HepG2 (cell line): ENCODE results near the gene TOM1L2. TPM values are rescaled to one million over a fixed set of nuclear protein-coding genes. Genes with fewer than 3 reads are reported as not detected.

Experiments
- CERS6 ChIP-seq: sonication (generic); formaldehyde crosslinking; IDR thresholded peaks from 2 replicates; pipeline ENCODE4 v1.5.0; 2020; ENCODE audit warnings: missing genetic modification reagents
- HNRNPUL1 ChIP-seq: fragments of 200-400 bp; formaldehyde crosslinking; IDR thresholded peaks from 2 replicates; pipeline ENCODE4 v1.6.1; 2017; ENCODE audit warnings: low read depth, mild to moderate bottlenecking, low read length, moderate library complexity
- KMT2A ChIP-seq: sonication (generic); formaldehyde crosslinking; IDR thresholded peaks from 2 replicates; pipeline ENCODE4 v1.4.0; 2020; ENCODE audit warnings: missing genetic modification reagents
- PCBP1 ChIP-seq: fragments of 200-400 bp; formaldehyde crosslinking; IDR thresholded peaks from 2 replicates; pipeline ENCODE4 v1.6.1; 2017; ENCODE audit warnings: mild to moderate bottlenecking, low read depth, low read length, borderline replicate concordance
- SKIL ChIP-seq: sonication (generic); formaldehyde crosslinking; IDR thresholded peaks from 2 replicates; pipeline ENCODE4 v1.8.0; 2022; ENCODE audit warnings: missing genetic modification reagents, mild to moderate bottlenecking, moderate library complexity, borderline replicate concordance
- STAT5B ChIP-seq: sonication (generic); formaldehyde crosslinking; IDR thresholded peaks from 2 replicates; pipeline ENCODE4 v1.4.0; 2020; ENCODE audit warnings: missing genetic modification reagents
- TAF15 ChIP-seq: fragments of 200-400 bp; formaldehyde crosslinking; IDR thresholded peaks from one replicate; pipeline ENCODE4 v1.6.1; 2018; ENCODE audit warnings: mild to moderate bottlenecking, low read depth, low read length; ENCODE audit not compliant: poor library complexity, severe bottlenecking
- THAP7 ChIP-seq: sonication (generic); formaldehyde crosslinking; IDR thresholded peaks from 2 replicates; pipeline ENCODE4 v1.8.1; 2023; ENCODE audit warnings: mild to moderate bottlenecking, missing genetic modification reagents
- ZBTB40 ChIP-seq, 2 experiments: fragments of 450-650 bp in 1 of 2; sonication (generic) in 1 of 2; formaldehyde crosslinking in 1 of 2; IDR thresholded peaks; 2 replicates each; pipeline versions ENCODE4 v1.6.1 to v1.8.0; 2016 to 2022; ENCODE audit warnings: antibody characterized with exemption in 1 of 2, mild to moderate bottlenecking in 1 of 2, missing genetic modification reagents in 1 of 2
- ZKSCAN8 ChIP-seq: IDR thresholded peaks from 2 replicates; pipeline ENCODE4 v1.6.1; 2016; ENCODE audit warnings: borderline replicate concordance, missing genetic modification reagents, missing compliant biosample characterization
- ZNF207 ChIP-seq: fragments of 450-650 bp; IDR thresholded peaks from 2 replicates; pipeline ENCODE4 v1.6.1; 2016; ENCODE audit warnings: antibody characterized with exemption, borderline replicate concordance
- polyA plus RNA-seq, 8 experiments: library from polyadenylated mRNA; depleted of rRNA in 3 of 8; stranded (reverse) in 7 of 8; unstranded in 1 of 8; fragments of >200 nt; fragmentation: Illumina TruSeq in 4 of 8; extraction: Trizol in 4 of 8; gene quantifications; 2 replicates each; pipeline versions ENCODE4 v1.2.1 to v1.2.3, GENCODE V29; 2011 to 2016; ENCODE audit warnings: low read depth in 4 of 8, missing spikeins in 1 of 8, mixed read lengths in 1 of 8; ENCODE audit not compliant: insufficient read depth in 1 of 8
- total RNA-seq, 5 experiments: library from RNA; depleted of rRNA; stranded (reverse); fragments of >200 nt; fragmentation: Illumina TruSeq; extraction: Trizol; gene quantifications; 2 replicates each; pipeline ENCODE4 v1.2.3, GENCODE V29; 2016; ENCODE audit warnings: low read depth in 1 of 5

Gene TOM1L2
- total and polyA plus RNA-seq, 2 of the 13 experiments (the other 11 are each of a cell fraction or from before 2014, with no cell fraction given), result 4.7 to 7.4 TPM

GRCh38 chr17:17839791-17840707 lies 132.2 kb downstream of the TOM1L2 start (continued):
- TF ChIP-seq ZBTB40 (IDR thresholded peaks at IDR 0.05) (no peak), ZBTB40 (CRISPR knock-in tag; IDR thresholded peaks at IDR 0.05) (no peak), ZNF207 (no peak), SKIL (CRISPR knock-in tag) (peak; percentile 66), HNRNPUL1 (no peak), PCBP1 (peak; percentile 68; the same call in 1 of the 2 replicates), STAT5B (CRISPR knock-in tag) (no peak), ZKSCAN8 (CRISPR knock-in tag) (peak; percentile 1; the same call in 1 of the 2 replicates), TAF15 (no peak), THAP7 (CRISPR knock-in tag) (0 out of 2 replicates have a peak, but pooled peaks have one; percentile 61), KMT2A (CRISPR knock-in tag) (peak; percentile 73; the same call in 1 of the 2 replicates), CERS6 (no peak)
